MG63 (cell line): Measurements from ENCODE around the gene LST1. TPM values are rescaled to one million over a fixed set of nuclear protein-coding genes. Genes with fewer than 3 reads are reported as not detected.

Experiments used
- DNase-seq: peaks from one replicate; pipeline ENCODE4 v3.0.0-alpha.2; 2020
- H3K27me3 ChIP-seq: fragments of 250-450 bp; sonication (Bioruptor Pico); 2 replicates; pipeline ENCODE4 v1.5.1; 2020; ENCODE audit warnings: mild to moderate bottlenecking, moderate library complexity
- H3K36me3 ChIP-seq: fragments of 250-450 bp; sonication (Bioruptor Pico); 2 replicates; pipeline ENCODE4 v1.5.1; 2020; ENCODE audit warnings: mild to moderate bottlenecking, moderate library complexity
- H3K4me3 ChIP-seq: fragments of 250-450 bp; sonication (Bioruptor Pico); 2 replicates; pipeline ENCODE4 v1.5.1; 2020; ENCODE audit warnings: mild to moderate bottlenecking, moderate library complexity
- H3K9me3 ChIP-seq: fragments of 250-450 bp; sonication (Bioruptor Pico); 2 replicates; pipeline ENCODE4 v1.5.1; 2020; ENCODE audit warnings: mild to moderate bottlenecking, moderate library complexity
- total RNA-seq: library from RNA; depleted of rRNA; stranded (reverse); fragments of >200 nt; shearing (Covaris generic); gene quantifications from 2 replicates; pipeline ENCODE4 v1.2.3, GENCODE V29; 2014; ENCODE audit warnings: low replicate concordance

Gene LST1
- total RNA-seq, 1 experiment from 2014 or later, result not detected

- Histone ChIP-seq H3K4me3 (no peak overlapping the region), H3K9me3 (no peaks in the 10 kb centered on the region), H3K36me3 (peaks cover 57% of the 10 kb centered on the region), H3K27me3 (no peaks in the 10 kb centered on the region)
- no peak for DNase-seq
Observed at GRCh38 chr6:31622684-31623091, 36.6 kb downstream of the LST1 start.

- DNase-seq, result no peak
- no peak overlapping the region for H3K4me3 ChIP-seq
- H3K27me3 ChIP-seq, result no peaks in the 10 kb centered on the region
- H3K36me3 ChIP-seq, result peaks cover 71% of the 10 kb centered on the region
- no peaks in the 10 kb centered on the region for H3K9me3 ChIP-seq
Observed at GRCh38 chr6:31624070-31624469, 38.0 kb downstream of the LST1 start.

- Histone ChIP-seq H3K36me3 (peaks cover 82% of the 10 kb centered on the region), H3K27me3 (no peaks in the 10 kb centered on the region), H3K4me3 (no peak overlapping the region), H3K9me3 (no peaks in the 10 kb centered on the region)
- no peak for DNase-seq
Observed at GRCh38 chr6:31626952-31627351, 40.9 kb downstream of the LST1 start.

GRCh38 chr6:31627690-31628287 lies 41.7 kb downstream of the LST1 start:
- Histone ChIP-seq H3K9me3 (no peaks in the 10 kb centered on the region), H3K4me3 (no peak overlapping the region), H3K36me3 (peaks cover 82% of the 10 kb centered on the region), H3K27me3 (no peaks in the 10 kb centered on the region)
- no peak for DNase-seq

- Histone ChIP-seq H3K9me3 (no peaks in the 10 kb centered on the region), H3K36me3 (peaks cover 79% of the 10 kb centered on the region), H3K27me3 (no peaks in the 10 kb centered on the region), H3K4me3 (no peak overlapping the region)
- no peak for DNase-seq
Observed at GRCh38 chr6:31629014-31629413, 42.9 kb downstream of the LST1 start.

GRCh38 chr6:31630177-31630934 lies 44.3 kb downstream of the LST1 start:
- no peaks in the 10 kb centered on the region for H3K27me3 ChIP-seq
- H3K9me3 ChIP-seq, result no peaks in the 10 kb centered on the region
- no peak for DNase-seq
- peaks cover 75% of the 10 kb centered on the region for H3K36me3 ChIP-seq
- no peak overlapping the region for H3K4me3 ChIP-seq

DNA sequence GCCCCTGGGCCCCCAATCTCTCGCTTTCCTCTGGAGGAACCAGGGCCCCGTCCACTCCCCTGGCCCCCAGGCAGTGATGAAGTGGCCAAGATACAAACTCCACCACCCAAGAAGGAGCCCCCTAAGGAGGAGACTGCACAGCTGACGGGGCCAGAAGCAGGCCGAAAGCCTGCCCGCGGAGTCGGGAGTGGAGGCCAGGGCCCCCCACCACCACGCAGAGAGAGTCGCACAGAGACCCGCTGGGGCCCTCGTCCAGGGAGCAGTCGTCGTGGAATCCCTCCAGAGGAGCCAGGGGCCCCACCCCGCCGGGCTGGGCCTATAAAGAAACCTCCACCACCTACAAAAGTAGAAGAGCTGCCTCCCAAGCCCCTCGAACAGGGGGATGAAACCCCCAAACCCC lies 45.1 kb downstream of the LST1 start:
- peaks cover 72% of the 10 kb centered on the region for H3K36me3 ChIP-seq
- H3K9me3 ChIP-seq, result no peaks in the 10 kb centered on the region
- no peak overlapping the region for H3K4me3 ChIP-seq
- no peaks in the 10 kb centered on the region for H3K27me3 ChIP-seq
- no peak for DNase-seq

DNA sequence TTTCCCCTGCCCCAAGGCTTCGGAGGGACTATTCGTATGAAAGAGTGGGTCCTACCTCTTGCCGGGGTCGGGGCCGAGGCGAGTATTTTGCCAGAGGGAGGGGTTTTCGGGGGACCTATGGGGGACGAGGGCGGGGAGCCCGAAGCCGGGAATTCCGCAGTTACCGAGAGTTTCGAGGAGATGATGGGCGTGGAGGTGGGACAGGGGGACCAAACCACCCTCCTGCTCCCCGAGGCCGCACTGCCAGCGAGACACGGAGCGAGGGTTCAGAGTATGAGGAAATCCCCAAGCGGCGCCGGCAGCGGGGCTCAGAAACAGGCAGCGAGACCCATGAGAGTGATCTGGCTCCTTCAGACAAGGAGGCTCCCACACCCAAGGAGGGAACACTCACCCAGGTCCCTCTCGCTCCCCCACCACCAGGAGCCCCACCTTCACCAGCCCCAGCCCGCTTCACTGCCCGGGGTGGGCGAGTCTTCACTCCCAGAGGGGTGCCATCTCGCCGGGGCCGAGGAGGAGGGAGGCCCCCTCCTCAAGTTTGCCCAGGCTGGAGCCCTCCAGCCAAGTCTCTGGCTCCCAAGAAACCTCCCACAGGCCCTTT lies 45.7 kb downstream of the LST1 start:
- Histone ChIP-seq H3K4me3 (no peak overlapping the region), H3K36me3 (peaks cover 72% of the 10 kb centered on the region), H3K27me3 (no peaks in the 10 kb centered on the region), H3K9me3 (no peaks in the 10 kb centered on the region)
- DNase-seq, result no peak

- Histone ChIP-seq H3K27me3 (no peaks in the 10 kb centered on the region), H3K9me3 (no peaks in the 10 kb centered on the region), H3K36me3 (peaks cover 69% of the 10 kb centered on the region), H3K4me3 (no peak overlapping the region)
- no peak for DNase-seq
Observed at GRCh38 chr6:31632279-31632946, 46.3 kb downstream of the LST1 start.

DNA sequence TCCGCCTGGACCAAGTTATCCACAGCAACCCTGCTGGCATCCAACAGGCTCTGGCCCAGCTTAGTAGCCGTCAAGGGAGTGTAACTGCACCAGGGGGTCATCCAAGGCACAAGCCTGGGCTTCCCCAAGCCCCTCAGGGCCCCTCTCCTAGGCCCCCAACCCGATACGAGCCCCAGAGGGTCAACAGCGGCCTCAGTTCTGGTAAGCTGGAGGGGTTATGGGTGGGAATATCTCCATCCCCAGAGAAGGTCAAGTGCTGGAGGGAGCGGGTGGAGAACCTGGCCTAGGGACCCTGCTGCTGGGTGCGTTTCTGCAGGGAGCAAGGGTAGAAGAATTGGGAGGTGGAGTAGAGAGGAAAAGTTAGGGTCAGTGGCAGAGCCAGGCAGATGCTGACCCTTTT lies 47.4 kb downstream of the LST1 start:
- Histone ChIP-seq H3K36me3 (peaks cover 61% of the 10 kb centered on the region), H3K27me3 (no peaks in the 10 kb centered on the region), H3K9me3 (no peaks in the 10 kb centered on the region), H3K4me3 (no peak overlapping the region)
- DNase-seq, result no peak

DNA sequence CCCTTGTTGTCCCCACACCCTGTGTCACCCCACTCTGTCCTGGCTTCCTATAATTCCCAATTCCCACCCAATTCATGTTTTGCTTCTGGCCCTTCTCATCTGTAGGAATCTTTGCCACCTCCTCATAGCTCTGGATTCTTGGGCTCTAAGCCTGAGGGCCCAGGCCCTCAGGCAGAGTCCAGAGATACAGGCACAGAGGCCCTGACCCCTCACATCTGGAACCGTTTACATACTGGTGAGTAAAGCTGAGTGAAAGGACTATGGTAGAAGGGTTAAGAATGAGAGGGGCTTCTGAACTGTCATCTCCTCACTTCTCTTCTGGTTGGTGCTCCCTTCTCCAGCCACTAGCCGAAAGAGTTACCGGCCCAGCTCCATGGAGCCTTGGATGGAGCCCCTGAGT lies 48.1 kb downstream of the LST1 start:
- DNase-seq, result no peak
- peaks cover 54% of the 10 kb centered on the region for H3K36me3 ChIP-seq

GRCh38 chr6:31634969-31635575 lies 49.0 kb downstream of the LST1 start:
- H3K4me3 ChIP-seq, result no peak overlapping the region

More for the DNA sequence above, 48.1 kb downstream of the LST1 start:
- Histone ChIP-seq H3K9me3 (no peaks in the 10 kb centered on the region), H3K27me3 (no peaks in the 10 kb centered on the region), H3K4me3 (no peak overlapping the region)

DNA sequence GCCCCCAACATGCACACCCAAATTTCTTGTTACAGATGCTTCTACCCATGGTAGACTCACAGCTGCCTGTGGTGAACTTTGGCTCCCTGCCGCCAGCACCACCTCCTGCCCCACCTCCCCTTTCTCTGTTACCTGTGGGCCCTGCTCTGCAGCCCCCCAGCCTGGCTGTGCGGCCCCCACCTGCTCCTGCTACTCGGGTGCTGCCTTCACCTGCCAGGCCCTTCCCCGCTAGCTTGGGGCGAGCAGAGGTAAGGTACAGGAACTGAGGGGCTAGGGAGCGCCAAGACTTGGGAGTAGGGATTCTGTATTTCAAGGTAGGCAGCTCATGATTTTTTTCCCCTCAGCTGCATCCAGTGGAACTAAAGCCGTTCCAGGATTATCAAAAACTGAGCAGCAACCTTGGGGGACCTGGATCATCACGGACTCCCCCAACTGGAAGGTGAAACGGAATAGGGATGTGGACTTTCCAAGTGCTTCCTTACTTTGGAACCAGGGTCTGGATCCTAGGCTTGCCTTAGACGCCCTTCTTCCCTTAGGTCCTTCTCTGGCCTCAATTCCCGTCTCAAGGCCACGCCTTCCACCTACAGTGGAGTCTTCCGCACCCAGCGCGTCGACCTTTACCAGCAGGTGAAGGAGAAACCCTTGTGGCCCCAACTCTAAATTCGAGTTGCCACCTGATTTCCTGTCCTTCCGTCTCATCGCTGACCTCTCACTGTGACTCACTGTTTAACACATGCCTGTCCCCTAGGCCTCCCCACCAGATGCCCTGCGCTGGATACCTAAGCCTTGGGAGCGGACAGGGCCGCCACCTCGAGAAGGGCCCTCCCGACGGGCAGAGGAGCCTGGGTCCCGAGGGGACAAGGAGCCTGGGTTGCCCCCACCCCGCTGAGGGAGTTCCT lies 50.9 kb downstream of the LST1 start:
- no peaks in the 10 kb centered on the region for H3K27me3 ChIP-seq
- H3K36me3 ChIP-seq, result peaks cover 39% of the 10 kb centered on the region
- DNase-seq, result no peak
- no peak overlapping the region for H3K4me3 ChIP-seq
- no peaks in the 10 kb centered on the region for H3K9me3 ChIP-seq

More at GRCh38 chr6:31634969-31635575, 49.0 kb downstream of the LST1 start:
- no peak for DNase-seq
- H3K27me3 ChIP-seq, result no peaks in the 10 kb centered on the region
- no peaks in the 10 kb centered on the region for H3K9me3 ChIP-seq
- H3K36me3 ChIP-seq, result peaks cover 50% of the 10 kb centered on the region
